H1 (cell line): ENCODE measurements around the gene SLC8A1. TPM values are rescaled to one million over a fixed set of nuclear protein-coding genes. Genes with fewer than 3 reads are reported as not detected.

ENCODE experiments used
- CTCF ChIA-PET: fragments of 300-600 bp; sonication (Branson Sonifier 250); formaldehyde crosslinking; loops from one replicate; lab custom pipeline; 2021; ENCODE audit not compliant: partially characterized antibody; lab: Charles Lee
- POLR2A ChIA-PET: fragments of 300-600 bp; sonication (Branson Sonifier 250); formaldehyde crosslinking; loops from one replicate; lab custom pipeline; 2021; ENCODE audit warnings: inconsistent platforms; ENCODE audit not compliant: partially characterized antibody; lab: Charles Lee
- DNase-seq, 2 experiments: peaks; one replicate each; pipeline versions ENCODE4 v3.0.0 to v3.0.0-alpha.2; 2010 to 2022; ENCODE audit warnings: low spot score in 2 of 2, low read depth in 1 of 2, mixed read lengths in 1 of 2
- FAIRE-seq: peaks from 2 replicates; lab custom pipeline; 2011; peaks lifted over from hg19 to GRCh38; lab: Jason Lieb, UNC
- H2AFZ ChIP-seq: 2 replicates; pipeline ENCODE4 v1.8.1; 2012; ENCODE audit warnings: low read length, inconsistent platforms
- H2AK5ac ChIP-seq: 2 replicates; pipeline ENCODE4 v1.6.1; 2013; ENCODE audit warnings: low read depth, low read length
- H2BK120ac ChIP-seq: replicated peaks from 2 replicates; pipeline ENCODE3; 2013; ENCODE audit warnings: low read depth, low read length, inconsistent platforms
- H2BK12ac ChIP-seq: 2 replicates; pipeline ENCODE4 v1.6.1; 2013; ENCODE audit warnings: low read depth, low read length
- H2BK15ac ChIP-seq: 2 replicates; pipeline ENCODE4 v1.6.1; 2013; ENCODE audit warnings: low read length
- H2BK20ac ChIP-seq: 2 replicates; pipeline ENCODE4 v1.6.1; 2013; ENCODE audit warnings: low read length
- H2BK5ac ChIP-seq: 2 replicates; pipeline ENCODE4 v1.6.1; 2013; ENCODE audit warnings: low read depth, low read length
- H3K14ac ChIP-seq: 2 replicates; pipeline ENCODE4 v1.6.1; 2013; ENCODE audit warnings: inconsistent platforms; ENCODE audit not compliant: insufficient read length
- H3K18ac ChIP-seq: 2 replicates; pipeline ENCODE4 v1.6.1; 2013; ENCODE audit warnings: low read length; ENCODE audit errors: extremely low read depth
- H3K23ac ChIP-seq: 2 replicates; pipeline ENCODE4 v1.6.1; 2013; ENCODE audit warnings: inconsistent platforms; ENCODE audit not compliant: insufficient read length
- H3K23me2 ChIP-seq: 2 replicates; pipeline ENCODE4 v1.6.1; 2013; ENCODE audit warnings: low read depth, low read length
- H3K27ac ChIP-seq: 2 replicates; pipeline ENCODE4 v1.6.1; 2011; ENCODE audit warnings: low read depth, low read length, inconsistent platforms
- H3K27me3 ChIP-seq, 4 experiments: replicated peaks in 1 of 4; 1 replicate in 1 of 4; 2 replicates in 3 of 4; pipeline versions ENCODE4 v1.6.1 to v1.8.1; 2011 to 2013; ENCODE audit warnings: low read length in 3 of 4, mild to moderate bottlenecking in 3 of 4, inconsistent platforms in 2 of 4, mixed read lengths in 2 of 4, moderate library complexity in 1 of 4; ENCODE audit not compliant: control insufficient read depth in 3 of 4, insufficient read depth in 3 of 4; ENCODE audit errors: extremely low read depth in 1 of 4
- H3K36me3 ChIP-seq, 4 experiments: 2 replicates each; pipeline versions ENCODE4 v1.6.1 to v1.8.1; 2011 to 2013; ENCODE audit warnings: mild to moderate bottlenecking in 4 of 4, low read length in 3 of 4, moderate library complexity in 2 of 4, control low read depth in 1 of 4, inconsistent platforms in 1 of 4; ENCODE audit not compliant: insufficient read depth in 4 of 4, control insufficient read depth in 2 of 4
- H3K4ac ChIP-seq: replicated peaks from 2 replicates; pipeline ENCODE3; 2013; ENCODE audit warnings: low read length, low read depth, mixed read lengths, inconsistent platforms; ENCODE audit not compliant: insufficient read length
- H3K4me1 ChIP-seq, 4 experiments: replicated peaks in 1 of 4; 1 replicate in 1 of 4; 2 replicates in 3 of 4; pipeline versions ENCODE4 v1.6.1 to v1.8.1; 2011 to 2013; ENCODE audit warnings: low read length in 3 of 4, inconsistent platforms in 2 of 4, mixed read lengths in 1 of 4; ENCODE audit not compliant: insufficient read depth in 4 of 4, control insufficient read depth in 3 of 4
- H3K4me2 ChIP-seq, 2 experiments: 2 replicates each; pipeline versions ENCODE4 v1.6.1 to v1.8.1; 2011 to 2013; ENCODE audit warnings: low read depth in 2 of 2, low read length in 2 of 2, control low read depth in 1 of 2, inconsistent platforms in 1 of 2, mild to moderate bottlenecking in 1 of 2; ENCODE audit not compliant: insufficient read depth in 1 of 2
- H3K4me3 ChIP-seq, 4 experiments: fragments of 200-600, 300-600 bp in 1 of 4; sonication (generic), shearing (Covaris generic), sonication (Bioruptor Twin) in 1 of 4; 2 replicates each; pipeline versions ENCODE4 v1.5.1 to v1.8.1; 2011 to 2016; ENCODE audit warnings: low read length in 4 of 4, low read depth in 3 of 4, control low read depth in 2 of 4, inconsistent platforms in 2 of 4, mild to moderate bottlenecking in 2 of 4, mixed read lengths in 1 of 4, moderate library complexity in 1 of 4; ENCODE audit not compliant: insufficient read depth in 2 of 4; ENCODE audit errors: extremely low read depth in 1 of 4
- H3K56ac ChIP-seq: replicated peaks from 2 replicates; pipeline ENCODE3; 2013; ENCODE audit warnings: low read depth, mild to moderate bottlenecking, mixed read lengths, low read length, inconsistent platforms; ENCODE audit not compliant: insufficient read length
- H3K79me1 ChIP-seq: 2 replicates; pipeline ENCODE4 v1.6.1; 2013; ENCODE audit warnings: low read depth, low read length, control low read depth
- H3K79me2 ChIP-seq, 2 experiments: 2 replicates each; pipeline versions ENCODE4 v1.6.1 to v1.8.1; 2012 to 2013; ENCODE audit warnings: low read length in 2 of 2, mild to moderate bottlenecking in 2 of 2, inconsistent platforms in 1 of 2; ENCODE audit not compliant: insufficient read depth in 2 of 2, control insufficient read depth in 1 of 2
- H3K9ac ChIP-seq, 4 experiments: replicated peaks in 1 of 4; 1 replicate in 1 of 4; 2 replicates in 3 of 4; pipeline versions ENCODE4 v1.6.1 to v1.8.1; 2011 to 2013; ENCODE audit warnings: low read depth in 3 of 4, low read length in 3 of 4, control low read depth in 2 of 4, mild to moderate bottlenecking in 2 of 4, moderate library complexity in 2 of 4, inconsistent platforms in 1 of 4; ENCODE audit errors: extremely low read depth in 1 of 4
- H3K9me3 ChIP-seq, 2 experiments: 2 replicates each; pipeline versions ENCODE4 v1.6.1 to v1.8.1; 2012 to 2013; ENCODE audit warnings: mild to moderate bottlenecking in 2 of 2, moderate library complexity in 2 of 2, control low read depth in 1 of 2, inconsistent platforms in 1 of 2, low read depth in 1 of 2, low read length in 1 of 2, mixed read lengths in 1 of 2; ENCODE audit not compliant: insufficient read depth in 2 of 2
- H4K20me1 ChIP-seq, 2 experiments: replicated peaks in 1 of 2; 2 replicates each; pipeline versions ENCODE3 to v1.8.1; 2011 to 2013; ENCODE audit warnings: inconsistent platforms in 2 of 2, low read length in 2 of 2, mild to moderate bottlenecking in 1 of 2; ENCODE audit not compliant: insufficient read depth in 2 of 2, control insufficient read depth in 1 of 2
- H4K5ac ChIP-seq: 2 replicates; pipeline ENCODE4 v1.6.1; 2013; ENCODE audit warnings: low read length, low read depth, mixed read lengths, inconsistent platforms; ENCODE audit not compliant: insufficient read length
- H4K8ac ChIP-seq: 2 replicates; pipeline ENCODE4 v1.8.0; 2013; ENCODE audit warnings: mild to moderate bottlenecking, moderate library complexity, low read length, inconsistent platforms; ENCODE audit not compliant: insufficient read depth; ENCODE audit errors: extremely low read depth
- H4K91ac ChIP-seq: replicated peaks from 2 replicates; pipeline ENCODE3; 2013; ENCODE audit warnings: low read length, mixed read lengths, inconsistent platforms; ENCODE audit not compliant: insufficient read length
- ATF3 ChIP-seq: IDR thresholded peaks from 2 replicates; pipeline ENCODE4 v1.6.1; 2011; ENCODE audit warnings: low read depth, mild to moderate bottlenecking, low read length; ENCODE audit not compliant: insufficient read depth
- BACH1 ChIP-seq: IDR thresholded peaks from 2 replicates; pipeline ENCODE4 v1.6.1; 2012; ENCODE audit warnings: low read length, improper control_type of control experiment
- BRCA1 ChIP-seq: IDR thresholded peaks from 2 replicates; pipeline ENCODE4 v1.6.1; 2012; ENCODE audit warnings: low read depth, low read length, improper control_type of control experiment
- CTBP2 ChIP-seq: IDR thresholded peaks from 2 replicates; pipeline ENCODE4 v1.7.0; 2011; ENCODE audit warnings: borderline replicate concordance, mild to moderate bottlenecking, moderate library complexity, mixed read lengths, low read length; ENCODE audit not compliant: insufficient read depth, insufficient read length
- EGR1 ChIP-seq: IDR thresholded peaks from 2 replicates; pipeline ENCODE4 v1.6.1; 2011; ENCODE audit warnings: low read depth, low read length, borderline replicate concordance
- GTF2F1 ChIP-seq: IDR thresholded peaks from 2 replicates; pipeline ENCODE4 v1.6.1; 2012; ENCODE audit warnings: low read depth, low read length, improper control_type of control experiment, borderline replicate concordance
- HDAC6 ChIP-seq: IDR thresholded peaks from one replicate; pipeline ENCODE4 v1.7.1; 2012; ENCODE audit warnings: low read depth, mild to moderate bottlenecking, inconsistent platforms, low read length, moderate library complexity
- PHF8 ChIP-seq: fragments of 200-600 bp; sonication (generic); conservative IDR thresholded peaks from 2 replicates; pipeline ENCODE4 v1.7.1; 2012; ENCODE audit warnings: low read depth, mild to moderate bottlenecking, inconsistent platforms, low read length, moderate library complexity
- POLR2A ChIP-seq, 2 experiments: IDR thresholded peaks; 1 replicate in 1 of 2; 2 replicates in 1 of 2; pipeline ENCODE4 v1.6.1; 2011; ENCODE audit warnings: low read depth in 2 of 2, low read length in 2 of 2, mild to moderate bottlenecking in 2 of 2; ENCODE audit errors: control extremely low read depth in 1 of 2
- RBBP5 ChIP-seq: IDR thresholded peaks from 2 replicates; pipeline ENCODE4 v1.7.1; 2012; ENCODE audit warnings: low read depth, mild to moderate bottlenecking, inconsistent platforms, low read length, moderate library complexity, borderline replicate concordance
- TBP ChIP-seq: IDR thresholded peaks from 2 replicates; pipeline ENCODE4 v1.6.1; 2011; ENCODE audit warnings: low read depth, low read length, improper control_type of control experiment
- TEAD4 ChIP-seq: IDR thresholded peaks from 2 replicates; pipeline ENCODE4 v1.6.1; 2012; ENCODE audit warnings: low read depth, low read length, inconsistent platforms, mixed read lengths
- USF2 ChIP-seq: IDR thresholded peaks from 2 replicates; pipeline ENCODE4 v1.6.1; 2011; ENCODE audit warnings: low read length, improper control_type of control experiment
- YY1 ChIP-seq: IDR thresholded peaks from 2 replicates; pipeline ENCODE4 v1.6.1; 2011; ENCODE audit warnings: low read depth, mild to moderate bottlenecking, low read length
- WGBS, 2 experiments: shearing (Covaris generic) in 1 of 2; methylation state at CpG; one replicate each; pipeline versions ENCODE4 v1.1.6 to v1.1.7; 2013 to 2015; ENCODE audit warnings: low lambda C conversion rate in 2 of 2, mixed read lengths in 2 of 2, inconsistent platforms in 1 of 2, low coverage in 1 of 2, missing lambda C conversion rate in 1 of 2; ENCODE audit not compliant: insufficient replicate concordance in 2 of 2, insufficient coverage in 1 of 2, insufficient read length in 1 of 2; ENCODE audit errors: extremely low coverage in 1 of 2, missing lambda C conversion rate in 1 of 2; 5-methylcytosine and 5-hydroxymethylcytosine counted together
- polyA plus RNA-seq, 7 experiments: library from polyadenylated mRNA; depleted of rRNA in 3 of 7; stranded (reverse) in 5 of 7; unstranded in 2 of 7; fragments of >200 nt in 5 of 7; fragments of 200-250 nt in 2 of 7; gene quantifications; 1 replicate in 5 of 7; 2 replicates in 1 of 7; 4 replicates in 1 of 7; pipeline versions ENCODE4 v1.2.1 to v1.2.3, GENCODE V29; 2011 to 2013; ENCODE audit warnings: missing spikeins in 2 of 7, mixed read lengths in 2 of 7
- total RNA-seq: library from RNA; stranded (reverse); fragmentation: NEBNext Ultra II Directional; extraction: Animal tissue kit (Norgen Biotek cat#: 25700); gene quantifications from 2 replicates; pipeline ENCODE4 v1.2.1, GENCODE V29; 2021

Gene SLC8A1
- total and polyA plus RNA-seq, 2 of the 8 experiments (the other 6 are each of a cell fraction or from before 2014, with no cell fraction given): 0.68 to 3.6 TPM

- ChIA-PET CTCF (no interaction called here), POLR2A (interaction anchor here (1.4 kb wide), 1 partner anchor 16 kb away, joined by 3 read pairs; no protein-coding TSS in a partner anchor)
- H2BK5ac ChIP-seq: no peak overlapping the region
- H3K18ac ChIP-seq: no peak overlapping the region; the same call in 1 of the 2 replicates
- 89% methylated on average over 6 of the region's 6 CpGs; no CpG with 5 or more reads in 1 of the 2 experiments for WGBS, 2 experiments
- no peaks in the 10 kb centered on the region for H4K20me1 ChIP-seq
- no peak overlapping the region for H3K14ac ChIP-seq
- no peak overlapping the region for H4K5ac ChIP-seq
- H3K4ac ChIP-seq: no peak overlapping the region
- H3K79me2 ChIP-seq: no peaks in the 10 kb centered on the region
- FAIRE-seq (no peak), DNase-seq (no peak)
- no peak overlapping the region for H2BK15ac ChIP-seq
- no peaks in the 10 kb centered on the region for H3K36me3 ChIP-seq
- H3K9ac ChIP-seq: no peak overlapping the region
- no peak overlapping the region for H2BK12ac ChIP-seq
- peaks cover 4 to 18% (median 9%) of the 10 kb centered on the region in 4 experiments; a peak in 5 of 7 replicates for H3K4me1 ChIP-seq
- H3K4me2 ChIP-seq: no peak overlapping the region
- no peak overlapping the region for H3K23ac ChIP-seq
- H2AFZ ChIP-seq: no peak overlapping the region
- H2AK5ac ChIP-seq: no peak overlapping the region
- no peak overlapping the region for H2BK20ac ChIP-seq
- H2BK120ac ChIP-seq: no peak overlapping the region
- no peak overlapping the region for H4K91ac ChIP-seq
- no peak overlapping the region for H3K56ac ChIP-seq
- no peaks in the 10 kb centered on the region for H3K79me1 ChIP-seq
- no peak overlapping the region for H3K4me3 ChIP-seq
- no peaks in the 10 kb centered on the region for H3K9me3 ChIP-seq
- H3K27ac ChIP-seq: no peak overlapping the region
- H3K23me2 ChIP-seq: no peaks in the 10 kb centered on the region; the same call in 1 of the 2 replicates
- H3K27me3 ChIP-seq: no peaks in the 10 kb centered on the region
- H4K8ac ChIP-seq: no peak overlapping the region
- TF ChIP-seq PHF8 (no peak), BRCA1 (no peak), TEAD4 (no peak), POLR2A (IDR thresholded peaks at IDR 0.05; ENCODE audit: control extremely low read depth in 1 of 2, low read depth in 2 of 2, low read length in 2 of 2) (no peak), BACH1 (no peak), ATF3 (no peak), EGR1 (no peak), YY1 (no peak), GTF2F1 (no peak), RBBP5 (no peak), USF2 (no peak), CTBP2 (no peak), HDAC6 (no peak), TBP (no peak)
Observed at GRCh38 chr2:40148334-40148733, 303.6 kb downstream of the SLC8A1 start.
